ENCODE data around the gene PITPNM3.
"Not testable (repeated sequence)": the region's sequence is repeated elsewhere in the genome, so short reads cannot be mapped to it uniquely, and the experiment has no call there.

PITPNM3 gene

DNA sequence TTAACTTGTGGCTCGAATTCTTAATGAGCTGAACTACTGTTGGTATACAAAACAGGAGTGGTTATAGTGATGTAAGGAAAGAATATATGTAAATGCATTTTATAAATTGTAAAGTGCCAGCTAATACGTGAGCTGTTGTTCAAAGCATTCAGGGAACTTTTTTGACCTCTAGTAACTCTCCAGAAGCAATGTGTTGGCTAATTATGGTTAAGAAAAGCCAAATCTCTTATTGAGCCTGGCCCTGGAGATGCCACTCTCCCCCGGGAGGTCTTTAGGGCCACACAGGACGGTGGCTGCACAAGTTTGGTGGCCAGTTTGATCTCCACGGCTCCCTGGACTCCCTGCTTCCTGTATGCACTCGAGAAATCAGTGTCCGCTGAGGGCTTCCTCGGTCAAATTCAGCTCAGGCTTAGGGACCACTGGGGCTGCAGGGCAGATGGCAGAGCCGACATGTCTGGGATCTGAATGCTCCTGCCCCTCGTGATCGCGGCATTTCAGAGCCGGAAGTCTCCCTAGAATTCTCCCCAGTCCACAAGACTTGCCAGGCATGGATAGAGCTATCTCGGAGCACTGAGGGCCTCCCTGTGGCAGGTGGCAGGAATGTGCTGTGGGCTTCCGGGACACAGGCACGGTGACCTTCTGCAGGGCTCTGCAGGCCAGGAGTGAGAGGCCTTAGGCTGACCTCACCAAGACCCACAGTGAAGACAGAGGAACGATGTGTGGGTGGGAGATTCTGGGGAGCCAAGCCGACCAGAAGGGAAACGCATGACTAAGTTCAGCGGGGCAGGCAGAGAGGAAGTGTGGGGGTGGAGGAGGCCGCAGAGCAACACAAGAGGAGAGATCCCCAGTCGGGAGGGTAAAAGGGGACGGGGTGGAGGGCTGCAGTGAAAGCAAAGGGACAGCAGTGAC, 18.6 kb upstream of the PITPNM3 start:
- DNase-seq = peak; percentile 14

DNA sequence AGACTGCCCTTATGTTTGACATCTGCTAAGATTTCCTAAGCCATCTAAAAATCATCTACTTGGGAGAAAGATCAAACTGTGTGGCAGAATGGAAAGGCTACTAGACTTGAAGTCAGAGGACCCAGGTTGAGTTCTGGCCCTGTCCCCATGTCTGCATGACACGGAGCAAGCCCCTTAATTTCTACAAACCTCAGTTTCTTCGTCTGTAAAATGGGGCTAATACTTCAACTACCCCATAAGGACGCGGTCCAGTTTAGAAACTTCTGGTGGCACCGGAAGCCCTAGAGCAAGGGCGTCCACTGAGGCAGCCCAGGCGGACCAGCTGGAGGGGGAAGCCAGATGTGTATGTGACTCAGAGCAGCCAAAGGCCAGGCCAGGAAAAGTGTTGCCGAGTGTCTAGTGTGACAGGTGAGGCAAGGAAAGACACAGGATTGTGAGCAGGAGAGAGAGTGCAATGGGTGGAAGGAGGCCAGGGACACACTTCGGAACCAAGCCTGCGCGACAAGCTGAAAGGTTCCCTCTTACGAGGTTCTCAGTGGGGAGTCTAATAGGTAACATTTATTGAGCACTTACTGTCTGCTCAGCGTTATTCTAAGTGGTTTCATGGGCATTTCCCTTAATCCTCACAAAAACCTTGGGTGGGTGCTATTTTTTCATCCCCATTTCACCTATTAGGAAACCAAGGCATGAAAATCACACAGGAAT, 17.8 kb upstream of the PITPNM3 start:
- no peak for DNase-seq

DNA sequence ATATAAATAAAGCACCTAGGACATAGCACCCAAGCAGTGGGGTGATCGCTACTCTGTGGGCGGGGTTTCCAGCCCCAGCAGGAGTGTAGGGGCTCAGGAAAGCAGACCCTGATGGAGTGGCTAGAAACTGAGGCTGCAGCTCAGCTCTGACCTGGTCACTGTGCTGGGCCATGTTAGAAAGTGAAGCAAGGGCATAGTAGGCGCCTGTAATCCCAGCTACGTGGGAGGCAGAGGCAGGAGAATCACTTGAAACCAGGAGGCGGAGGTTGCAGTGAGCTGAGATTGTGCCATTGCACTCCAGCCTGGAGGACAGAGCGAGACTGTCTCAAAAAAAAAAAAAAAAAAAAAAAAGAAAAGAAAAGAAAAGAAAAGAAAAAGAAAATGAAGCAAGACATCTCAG, 17.1 kb upstream of the PITPNM3 start:
- not testable (repeated sequence) for DNase-seq

DNA sequence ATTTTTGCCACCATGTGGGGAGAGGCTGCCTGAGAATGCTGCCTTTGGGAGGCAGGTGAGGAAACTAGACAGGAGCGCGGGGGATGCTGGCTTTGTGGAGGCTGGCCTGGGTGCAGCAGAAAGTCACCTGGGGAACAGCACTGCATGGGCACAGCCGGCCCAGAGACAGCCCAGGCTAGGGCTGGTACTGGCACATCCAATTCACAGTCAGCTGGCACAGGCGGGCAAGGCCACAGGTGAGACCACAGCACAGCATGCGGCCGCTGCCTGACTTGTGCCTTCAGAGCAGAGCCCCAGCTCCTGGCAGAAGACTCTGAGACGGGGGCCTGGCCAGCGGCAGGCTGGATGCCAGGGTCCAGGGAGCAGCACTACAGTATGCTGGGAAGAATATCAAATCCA, 16.6 kb upstream of the PITPNM3 start:
- no peak for DNase-seq

DNA sequence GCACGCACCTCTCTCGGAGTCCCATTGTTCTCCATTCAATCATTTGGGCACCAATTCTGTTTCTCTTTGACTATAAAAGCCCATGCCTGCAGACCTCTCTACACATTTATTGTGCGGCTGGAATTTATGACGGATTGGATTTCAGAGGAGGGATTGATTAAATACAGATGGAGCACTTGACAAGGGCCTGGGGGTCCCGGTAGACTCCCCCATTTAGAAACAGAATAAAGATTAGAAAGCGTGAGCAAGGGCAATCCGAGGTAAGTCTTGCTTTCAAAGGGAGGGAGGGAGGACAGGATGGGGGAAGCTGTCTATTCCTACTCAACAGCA, 15.1 kb upstream of the PITPNM3 start:
- no peak for DNase-seq

DNA sequence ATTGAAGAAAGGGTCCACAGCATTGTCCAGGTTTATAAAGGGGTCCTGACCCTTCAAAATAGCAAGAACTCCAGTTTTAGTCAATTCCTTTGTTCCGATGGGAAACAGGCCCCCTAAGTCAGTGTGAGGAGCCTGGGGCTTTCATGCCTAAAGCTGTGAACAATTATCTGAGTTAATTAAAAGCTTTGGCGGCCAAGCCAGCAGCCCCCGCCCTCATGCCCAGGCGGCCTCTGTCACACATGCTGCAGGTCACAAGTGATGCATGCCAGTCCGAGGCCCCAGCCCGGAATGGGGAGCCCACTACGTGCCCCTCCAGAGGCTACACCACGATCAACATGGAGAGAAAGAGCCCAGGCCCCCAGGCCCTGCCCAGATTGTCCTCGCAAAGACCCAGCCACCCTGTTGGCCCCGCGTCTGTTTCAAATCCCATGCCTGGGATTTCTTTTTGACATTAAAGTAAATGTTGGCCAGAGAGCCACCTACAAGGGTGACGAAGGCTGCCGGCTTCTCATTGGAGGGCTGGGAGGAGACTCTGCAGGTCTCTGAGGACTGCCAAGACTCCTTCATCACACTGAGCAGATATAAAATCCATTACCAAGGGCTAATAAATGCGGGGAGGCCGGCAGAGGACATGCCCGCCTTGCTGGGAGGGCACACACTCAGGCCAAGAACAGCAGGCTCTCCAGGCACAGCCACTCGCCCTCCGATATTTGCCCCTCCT, 14.5 kb upstream of the PITPNM3 start:
- DNase-seq = no peak

DNA sequence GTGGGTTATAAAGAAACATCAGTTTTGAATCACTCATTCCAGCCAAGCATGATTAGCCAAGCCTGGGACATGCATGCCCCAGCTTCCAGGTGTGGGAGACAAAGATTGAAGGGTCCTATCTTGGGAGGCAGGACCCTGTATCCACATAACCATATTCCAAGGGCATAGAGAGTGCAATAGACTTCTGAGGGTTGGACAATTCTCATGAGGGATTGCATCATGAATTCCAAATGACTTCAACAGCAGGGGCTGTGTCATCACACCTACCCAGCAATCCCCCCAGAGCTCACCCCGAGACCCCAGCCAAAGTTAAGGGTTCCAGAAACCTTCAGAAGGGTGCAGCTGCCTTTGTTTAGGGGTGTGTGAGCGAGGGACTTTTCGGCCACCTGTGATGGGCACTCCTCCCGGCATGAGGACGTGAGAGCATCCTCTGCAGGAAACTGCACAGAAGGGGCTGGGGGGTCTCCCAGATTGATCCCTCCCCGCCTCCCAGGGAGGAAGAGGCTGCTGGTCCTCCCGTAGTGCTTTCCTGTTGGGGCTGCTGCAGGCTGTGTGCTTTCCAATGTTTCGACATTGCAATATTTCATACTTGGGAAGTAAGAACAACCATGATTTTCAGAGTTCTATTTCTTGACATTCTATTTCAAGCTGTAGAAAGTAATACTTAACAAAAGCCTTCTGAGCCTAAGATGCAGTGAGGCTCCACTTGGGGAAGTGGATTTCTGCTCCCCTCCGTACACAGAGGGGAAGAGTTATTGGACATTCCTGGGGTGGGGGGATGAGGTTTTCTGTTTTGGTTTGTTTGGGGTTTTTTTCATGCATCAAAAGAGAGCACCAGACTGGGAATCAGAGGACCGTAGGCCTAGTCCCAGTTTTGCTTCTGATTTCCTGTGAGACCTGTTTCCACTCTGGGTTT, 13.3 kb upstream of the PITPNM3 start:
- no peak for DNase-seq

DNA sequence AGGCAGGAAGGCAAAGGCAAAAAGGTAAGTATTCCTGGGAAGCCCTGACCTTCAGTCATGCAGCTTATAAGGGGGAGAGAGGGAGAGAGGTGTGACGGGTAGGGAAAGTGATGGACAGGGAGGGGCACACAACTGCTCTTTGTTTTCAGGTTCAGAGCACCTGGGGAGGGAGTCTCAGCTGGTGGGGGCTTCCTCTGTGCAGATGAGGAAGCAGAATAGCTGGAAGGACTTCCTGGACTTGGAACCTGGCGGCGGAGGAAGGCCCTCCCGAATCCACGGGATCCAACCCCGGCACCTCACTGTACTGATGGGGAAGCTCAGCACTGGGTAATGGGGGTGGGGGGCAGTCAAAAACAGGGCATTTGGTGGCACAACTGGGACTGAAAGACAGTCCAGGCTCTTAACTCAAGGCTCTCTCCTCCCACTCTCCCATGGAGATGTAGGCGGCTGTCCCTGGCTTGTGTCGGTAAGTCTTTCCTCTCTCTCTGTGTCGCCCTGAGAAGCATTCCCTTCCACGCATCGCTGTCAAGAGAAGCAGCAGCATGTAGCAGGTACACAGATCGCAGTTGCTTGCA, 11.9 kb upstream of the PITPNM3 start:
- DNase-seq = no peak

DNA sequence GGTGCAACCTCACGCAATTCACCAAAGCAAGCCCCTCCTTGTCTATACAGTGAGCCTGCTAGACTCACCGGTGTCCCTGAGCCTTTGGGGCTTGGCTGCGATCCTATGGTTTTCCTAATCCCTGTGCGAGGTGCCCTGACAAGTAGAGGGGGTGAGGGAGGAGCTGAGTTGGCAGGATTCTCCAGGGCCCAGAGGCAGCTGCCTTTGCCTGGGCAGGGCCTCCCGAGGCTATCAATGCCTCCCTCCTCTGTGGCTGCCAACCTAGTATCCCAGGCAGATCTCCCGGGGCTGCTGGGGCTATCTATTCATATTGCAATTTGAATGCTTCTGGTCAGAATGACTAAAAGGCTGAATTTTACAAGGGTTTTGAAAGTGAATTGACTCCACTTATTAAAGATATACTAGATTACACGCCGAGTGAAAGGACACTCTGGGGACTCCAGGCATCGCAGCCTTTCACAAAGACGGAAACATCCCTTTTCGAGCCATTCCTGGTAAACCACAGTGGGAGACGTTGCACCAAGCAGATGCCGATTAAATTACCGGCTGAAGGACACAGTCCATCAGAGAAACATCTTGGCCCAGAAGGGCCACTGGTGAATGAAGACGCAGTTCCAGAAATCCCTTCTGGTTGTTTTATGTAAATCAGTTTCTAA, 11.3 kb upstream of the PITPNM3 start:
- no peak for DNase-seq

DNA sequence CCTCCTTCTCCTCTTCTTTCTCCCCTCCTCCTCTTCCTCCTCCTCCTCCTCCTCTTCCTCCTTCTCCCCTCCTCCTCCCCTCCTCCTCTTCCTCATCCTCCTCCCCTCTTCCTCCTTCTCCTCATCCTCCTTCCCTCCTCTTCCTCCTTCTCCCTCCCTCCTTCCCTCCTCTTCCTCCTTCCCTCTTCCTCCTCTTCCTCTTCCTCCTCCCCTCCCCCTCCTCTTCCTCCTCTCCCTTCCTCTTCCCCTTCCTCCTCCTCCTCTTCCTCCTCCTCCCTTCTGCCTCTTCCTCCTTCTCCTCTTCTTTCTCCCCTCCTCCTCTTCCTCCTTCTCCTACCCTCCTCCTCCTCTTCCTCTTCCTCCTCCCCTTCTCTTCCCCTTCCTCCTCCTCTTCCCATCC, 5.1 kb upstream of the PITPNM3 start:
- DNase-seq = no peak

DNA sequence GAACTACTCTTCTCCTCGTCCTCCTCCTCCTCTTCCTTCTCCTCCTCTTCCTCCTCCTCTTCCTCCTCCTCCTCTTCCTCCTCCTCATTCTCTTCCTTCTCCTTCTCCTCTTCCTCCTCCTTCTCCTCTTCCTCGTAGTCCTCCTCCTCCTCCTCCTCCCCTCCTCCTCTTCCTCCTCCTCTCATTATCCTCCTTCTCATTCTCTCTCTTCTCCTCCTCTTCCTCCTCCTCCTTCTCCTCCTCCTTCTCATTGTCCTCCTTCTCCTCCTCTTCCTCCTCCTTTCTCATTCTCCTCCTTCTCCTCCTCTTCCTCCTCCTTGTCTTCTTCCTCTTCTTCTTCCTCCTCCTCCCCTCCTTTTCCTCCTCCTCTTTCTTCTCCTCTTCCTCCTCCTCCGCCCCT, 4.1 kb upstream of the PITPNM3 start:
- no peak for DNase-seq

DNA sequence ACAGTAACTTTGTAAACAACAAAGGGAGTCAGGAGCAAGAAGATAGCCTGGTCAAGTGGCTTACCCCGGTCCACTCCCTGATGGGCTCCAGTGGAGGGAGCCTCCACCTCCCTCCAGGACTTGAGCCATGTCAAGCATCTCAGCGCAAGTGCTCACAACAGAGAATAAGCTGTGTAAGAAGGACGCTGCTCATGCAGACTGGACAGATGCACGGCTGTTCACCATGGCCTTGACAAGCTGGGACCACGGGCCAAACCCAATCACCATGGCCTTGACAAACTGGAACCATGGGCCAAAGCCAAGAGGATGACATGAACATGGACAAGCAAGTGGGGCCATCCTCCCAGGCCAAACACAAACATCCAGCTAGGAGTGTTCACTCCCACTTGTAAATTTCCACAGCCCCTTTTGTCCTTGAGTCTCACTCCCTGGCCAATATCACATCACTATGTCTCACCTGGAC, 3.4 kb upstream of the PITPNM3 start:
- DNase-seq = no peak

DNA sequence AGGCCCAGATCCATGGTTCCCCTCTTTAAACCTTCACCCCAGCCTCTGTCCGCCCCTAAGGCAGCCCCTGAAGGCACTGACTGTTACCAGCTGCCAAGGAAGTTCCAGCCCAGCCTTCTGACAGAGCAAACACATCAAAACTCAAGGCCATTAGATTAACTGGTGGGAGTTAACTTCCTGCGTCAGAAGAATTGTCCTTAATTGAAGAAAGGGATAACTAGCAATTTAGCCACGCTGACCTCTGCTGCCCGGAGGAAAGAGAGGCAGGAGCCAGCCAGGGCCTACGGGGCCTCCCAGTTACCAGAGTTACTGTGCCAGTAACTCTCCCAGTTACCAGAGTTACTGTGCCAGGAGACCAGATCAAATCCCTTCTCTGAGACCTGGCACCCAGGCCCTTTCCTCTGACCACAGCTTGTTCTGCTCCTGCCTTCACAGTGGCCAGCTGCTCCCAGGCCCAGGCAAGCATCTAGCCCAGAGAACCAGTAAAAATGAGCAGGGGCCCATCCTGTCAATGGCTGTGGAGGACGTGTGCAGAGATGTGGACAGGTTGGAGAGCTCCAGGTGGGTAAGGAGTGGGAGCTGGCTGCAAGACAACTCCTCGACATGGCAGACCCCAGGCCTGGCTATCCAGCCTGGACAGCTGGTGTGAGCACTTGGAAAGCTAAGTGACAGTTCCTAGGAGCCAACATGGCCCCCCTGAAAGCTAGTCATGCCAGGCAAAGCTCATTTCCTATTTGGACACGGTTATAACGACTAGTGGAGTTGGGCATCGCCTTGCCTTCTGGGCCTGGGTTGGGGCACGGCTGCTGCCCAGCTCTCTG, 2.8 kb upstream of the PITPNM3 start:
- DNase-seq = no peak

DNA sequence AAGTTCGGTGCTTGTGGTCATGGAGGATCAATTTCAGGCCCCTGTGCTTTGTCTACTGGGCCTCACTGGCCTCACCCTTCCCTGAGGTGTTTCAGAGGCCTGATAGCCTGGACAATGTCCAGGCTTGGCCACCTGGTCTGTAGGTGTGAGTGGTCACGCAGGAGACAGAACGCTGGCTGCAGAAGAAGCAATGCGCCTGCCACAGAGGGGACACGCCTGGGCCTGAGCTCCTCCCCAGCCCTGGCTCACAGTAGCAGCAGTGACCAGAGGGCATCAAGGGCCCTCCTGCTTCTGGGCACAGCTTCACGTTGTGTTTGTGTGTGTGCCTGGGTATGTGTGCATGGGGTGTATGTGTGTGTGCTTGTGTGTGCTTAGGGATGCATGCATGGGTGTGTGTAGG, 1.9 kb upstream of the PITPNM3 start:
- no peak for DNase-seq

DNA sequence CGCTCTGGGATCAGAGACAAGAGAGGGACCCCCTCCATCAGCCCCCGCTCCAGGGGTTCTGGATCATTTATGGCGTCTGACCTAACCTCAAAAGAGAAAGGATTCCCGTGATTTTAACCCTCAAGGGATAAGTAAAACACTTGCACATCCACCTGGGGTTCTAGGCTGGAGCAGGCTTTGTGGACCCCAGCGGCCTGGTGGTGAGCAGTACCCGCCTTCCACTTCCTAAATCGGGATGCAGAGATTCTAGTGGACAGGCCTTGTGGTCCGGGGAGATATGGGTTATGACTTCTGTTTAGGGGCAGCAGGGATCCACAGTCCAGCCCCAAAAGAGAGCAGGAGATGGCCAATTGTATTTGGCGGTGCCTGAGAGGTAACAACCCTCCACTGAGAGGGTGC, 684 bp upstream of the PITPNM3 start:
- DNase-seq = no peak

DNA sequence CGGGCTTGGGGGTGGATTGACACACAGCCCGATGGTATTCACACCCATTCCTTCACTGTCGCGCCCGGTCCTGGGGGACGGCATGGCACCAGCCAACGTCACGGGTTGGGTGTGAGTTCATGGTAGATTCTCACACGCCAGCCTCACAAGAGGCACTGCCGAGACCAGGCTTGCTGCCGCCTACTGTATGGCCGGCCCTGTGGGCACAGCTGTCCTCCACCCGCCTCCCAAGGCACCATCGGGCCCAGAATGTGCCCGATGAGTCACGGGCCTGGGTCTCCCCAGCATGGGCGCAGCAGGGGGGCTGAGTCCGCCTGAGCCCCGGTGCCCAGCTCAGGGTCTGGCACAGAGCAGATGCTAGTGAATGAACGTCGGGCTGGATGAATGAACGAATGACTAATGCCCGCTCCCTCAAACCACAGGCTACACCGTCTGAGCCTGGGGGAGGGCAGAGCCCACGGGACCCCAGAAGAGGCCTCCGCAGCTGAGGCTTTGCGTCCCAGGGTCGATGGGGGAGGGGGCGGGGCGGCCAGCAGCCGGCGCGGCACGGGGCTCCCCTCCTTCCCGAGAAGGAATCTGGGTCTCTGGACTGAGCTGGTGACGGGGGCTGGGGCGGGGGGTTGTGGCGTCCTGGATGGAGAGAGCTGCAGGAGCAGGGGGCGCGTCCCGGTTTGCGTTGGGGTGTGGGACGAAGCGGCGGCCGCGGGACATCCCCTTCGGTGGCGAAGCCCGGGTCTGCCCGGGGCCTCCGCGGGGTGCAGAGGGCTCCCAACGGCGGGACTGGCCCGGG, 829 bp downstream of the PITPNM3 start:
- DNase-seq = no peak

DNA sequence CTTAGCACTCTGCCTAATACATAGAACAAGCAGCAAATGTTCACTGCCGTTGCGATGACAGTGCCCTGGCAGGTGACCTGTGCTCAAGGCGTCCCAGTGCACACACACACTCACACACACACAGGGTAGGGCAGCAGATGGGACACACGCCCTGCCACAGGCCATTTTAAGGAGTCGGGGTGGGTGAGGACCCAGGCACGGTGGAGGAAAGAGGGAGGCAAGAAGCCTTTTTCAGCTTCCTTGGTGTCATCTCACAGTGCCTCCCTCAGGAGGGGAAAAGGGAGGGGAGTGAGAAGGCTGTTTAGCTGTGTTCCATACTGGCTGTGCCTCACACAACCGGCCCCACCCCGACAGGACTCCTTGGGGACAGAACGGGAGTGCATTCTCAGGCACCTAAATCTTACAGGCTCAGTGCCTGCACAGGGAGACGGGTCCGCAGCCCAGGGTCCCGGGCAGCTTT, 1.5 kb downstream of the PITPNM3 start:
- DNase-seq = no peak

DNA sequence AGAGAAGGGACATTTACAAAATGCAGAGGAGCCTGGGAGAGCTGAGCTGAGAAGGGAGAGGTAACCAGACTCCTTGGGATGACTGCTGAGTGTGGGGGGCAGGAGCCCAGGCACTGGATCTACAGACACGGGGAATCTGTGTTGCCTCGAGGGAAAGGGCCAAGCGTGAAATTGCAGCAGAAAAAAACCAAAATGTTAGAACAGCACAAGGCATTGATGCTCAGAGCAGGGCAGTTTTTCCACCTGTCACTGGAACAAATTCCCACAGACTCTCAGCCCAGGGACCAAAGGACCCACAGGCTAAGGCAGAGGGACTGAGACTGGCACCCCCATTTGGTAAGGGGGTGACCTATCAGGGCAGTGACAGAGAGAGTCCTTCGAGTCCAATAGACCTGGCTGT, 2.0 kb downstream of the PITPNM3 start:
- no peak for DNase-seq

DNA sequence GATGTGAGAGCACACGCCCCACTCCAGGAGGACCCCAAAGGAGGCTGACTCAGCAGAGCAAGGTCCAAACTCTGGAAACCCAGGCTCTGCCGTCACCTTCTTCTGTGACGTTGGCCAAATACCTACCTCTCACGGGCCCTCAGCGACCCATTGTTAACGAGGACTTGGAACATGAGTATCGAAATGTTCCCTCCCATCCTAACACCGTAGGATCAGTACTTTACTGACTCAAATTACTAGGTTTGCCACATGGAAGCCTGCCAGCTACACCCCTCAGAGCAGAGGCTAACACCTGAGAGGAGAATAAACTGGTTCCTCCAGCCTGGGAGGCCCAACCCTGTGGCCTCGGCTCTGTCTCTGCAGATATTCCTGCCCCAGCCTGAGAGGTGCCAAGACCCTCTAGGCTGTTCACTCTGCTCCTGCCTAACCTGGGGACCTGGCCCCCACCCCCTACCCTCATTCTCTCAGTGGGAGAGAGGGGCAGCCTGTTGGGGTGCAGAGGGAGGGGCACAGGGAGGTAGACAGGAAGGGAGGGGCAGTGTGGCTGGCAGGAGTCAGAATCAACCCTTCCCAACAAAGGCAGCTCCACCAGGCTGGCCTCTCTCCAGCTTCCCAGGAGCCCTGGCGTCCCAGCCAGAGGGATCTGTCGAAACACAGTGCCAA, 4.4 kb downstream of the PITPNM3 start:
- DNase-seq = no peak

Data from CD4-positive, alpha-beta T cell treated with Interleukin-17A for 1 hour (primary cell).